ENCODE measurements around the gene STING1.
"Not testable (repeated sequence)": the region's sequence is repeated elsewhere in the genome, so short reads cannot be mapped to it uniquely, and the experiment has no call there.

STING1 gene

GRCh38 chr5:139501381-139501780 lies 18.8 kb upstream of the STING1 start:
- no peak for FAIRE-seq

- FAIRE-seq = no peak
These were observed 13.3 kb upstream of the STING1 start for GRCh38 chr5:139495638-139496435.

- FAIRE-seq = no peak
These were observed 12.3 kb upstream of the STING1 start for GRCh38 chr5:139494832-139495231.

DNA sequence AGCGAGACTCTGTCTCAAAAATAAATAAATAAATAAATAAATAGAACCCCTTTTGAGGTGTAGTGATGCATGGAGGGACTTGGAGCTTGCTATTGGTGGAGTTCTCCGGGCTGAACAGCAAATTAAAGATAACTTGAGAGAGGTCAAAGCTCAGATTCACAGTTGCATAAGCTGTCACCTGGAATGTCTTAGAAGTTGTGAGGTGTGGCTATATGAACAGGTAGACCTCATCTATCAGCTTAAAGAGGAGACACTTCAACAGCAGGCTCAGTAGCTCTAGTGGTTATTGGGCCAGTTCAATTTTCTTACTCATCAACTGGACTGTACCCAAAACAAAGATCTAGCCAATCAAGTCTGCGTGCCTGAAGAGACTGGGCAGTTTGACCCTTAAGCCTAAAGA lies 11.7 kb upstream of the STING1 start:
- no peak for FAIRE-seq

DNA sequence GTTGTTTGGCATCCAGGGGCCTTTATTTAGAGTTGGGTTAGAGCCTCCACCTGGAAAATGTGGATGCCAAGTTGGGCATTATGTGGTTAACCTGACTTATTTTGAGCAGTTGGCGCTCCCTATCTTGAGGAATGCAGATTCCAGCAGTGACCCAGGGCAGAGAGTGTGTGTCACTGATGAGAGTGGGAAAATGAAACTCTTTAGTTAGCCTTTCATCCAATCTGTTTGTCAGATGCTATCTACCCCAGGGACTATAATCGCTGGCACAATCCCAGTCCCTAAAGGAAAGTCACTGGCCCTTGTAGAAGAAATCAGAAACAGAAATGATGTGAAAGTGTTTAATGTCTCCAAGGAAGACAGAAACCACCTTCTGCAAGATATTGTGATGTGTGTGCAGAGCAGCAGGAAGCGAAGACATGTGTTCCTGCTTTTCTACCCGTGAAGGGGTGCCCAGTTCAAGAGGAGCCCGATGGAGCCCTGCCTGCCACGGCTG lies 10.2 kb upstream of the STING1 start:
- FAIRE-seq = no peak

DNA sequence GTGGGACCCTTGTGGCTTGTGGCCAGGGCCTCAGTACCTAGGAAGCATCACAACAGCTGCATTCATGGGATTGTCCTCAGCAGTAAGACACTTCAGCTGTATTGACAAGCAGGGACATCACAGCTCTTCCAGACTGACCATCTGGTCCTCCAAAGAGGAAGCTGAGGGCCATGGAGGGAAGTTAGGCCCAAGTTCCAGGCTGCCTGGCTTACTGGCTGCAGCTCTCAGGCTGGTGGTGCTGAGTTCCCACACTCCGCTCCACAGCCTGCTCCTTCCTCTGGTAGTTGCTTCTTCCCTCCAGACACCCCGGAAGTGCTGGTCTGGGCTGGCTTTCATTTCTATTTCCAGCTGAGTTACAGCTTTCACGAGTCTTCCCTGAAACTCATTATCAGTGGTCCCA lies 5.7 kb upstream of the STING1 start:
- FAIRE-seq = no peak

- no peak for FAIRE-seq
These were observed 3.6 kb upstream of the STING1 start for GRCh38 chr5:139486201-139486600.

GRCh38 chr5:139482890-139483208 lies 291 bp upstream of the STING1 start:
- FAIRE-seq = not testable (repeated sequence)

GRCh38 chr5:139481580-139482049 lies 943 bp downstream of the STING1 start:
- FAIRE-seq = no peak

DNA sequence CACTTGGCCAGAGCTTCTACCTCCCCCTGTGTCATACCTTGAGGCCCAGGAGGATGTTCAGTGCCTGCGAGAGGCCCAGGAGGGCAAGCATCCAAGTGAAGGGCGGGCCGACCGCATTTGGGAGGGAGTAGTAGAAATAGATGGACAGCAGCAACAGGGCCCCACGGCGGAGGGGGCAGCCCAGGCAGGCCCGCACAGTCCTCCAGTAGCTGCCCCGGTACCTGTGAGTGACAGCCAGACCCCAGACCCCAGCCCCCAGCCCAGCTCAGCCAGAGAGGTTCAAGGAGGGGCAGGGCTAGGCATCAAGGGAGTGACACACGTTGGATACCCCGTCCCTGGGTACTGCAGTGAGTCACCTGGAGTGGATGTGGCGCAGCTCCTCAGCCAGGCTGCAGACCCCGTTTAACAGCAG lies 1.4 kb downstream of the STING1 start:
- no peak for FAIRE-seq

DNA sequence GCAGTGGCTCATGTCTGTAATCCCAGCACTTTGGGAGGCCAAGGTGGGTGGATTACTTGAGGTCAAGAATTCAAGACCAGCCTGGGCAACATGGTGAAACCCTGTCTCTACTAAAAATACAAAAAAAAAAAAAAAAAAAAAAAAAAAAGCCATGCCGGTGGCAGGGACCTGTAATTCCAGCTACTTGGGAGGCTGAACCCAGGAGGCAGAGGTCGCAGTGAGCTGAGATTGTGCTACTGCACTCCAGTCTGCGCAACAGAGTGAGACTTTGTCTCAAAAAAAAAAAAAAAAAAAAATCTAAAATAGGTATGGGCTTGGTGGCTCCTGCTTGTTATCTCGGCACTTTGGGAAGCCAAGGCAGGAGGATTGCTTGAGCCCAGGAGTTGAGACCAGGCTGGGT lies 2.8 kb downstream of the STING1 start:
- not testable (repeated sequence) for FAIRE-seq

DNA sequence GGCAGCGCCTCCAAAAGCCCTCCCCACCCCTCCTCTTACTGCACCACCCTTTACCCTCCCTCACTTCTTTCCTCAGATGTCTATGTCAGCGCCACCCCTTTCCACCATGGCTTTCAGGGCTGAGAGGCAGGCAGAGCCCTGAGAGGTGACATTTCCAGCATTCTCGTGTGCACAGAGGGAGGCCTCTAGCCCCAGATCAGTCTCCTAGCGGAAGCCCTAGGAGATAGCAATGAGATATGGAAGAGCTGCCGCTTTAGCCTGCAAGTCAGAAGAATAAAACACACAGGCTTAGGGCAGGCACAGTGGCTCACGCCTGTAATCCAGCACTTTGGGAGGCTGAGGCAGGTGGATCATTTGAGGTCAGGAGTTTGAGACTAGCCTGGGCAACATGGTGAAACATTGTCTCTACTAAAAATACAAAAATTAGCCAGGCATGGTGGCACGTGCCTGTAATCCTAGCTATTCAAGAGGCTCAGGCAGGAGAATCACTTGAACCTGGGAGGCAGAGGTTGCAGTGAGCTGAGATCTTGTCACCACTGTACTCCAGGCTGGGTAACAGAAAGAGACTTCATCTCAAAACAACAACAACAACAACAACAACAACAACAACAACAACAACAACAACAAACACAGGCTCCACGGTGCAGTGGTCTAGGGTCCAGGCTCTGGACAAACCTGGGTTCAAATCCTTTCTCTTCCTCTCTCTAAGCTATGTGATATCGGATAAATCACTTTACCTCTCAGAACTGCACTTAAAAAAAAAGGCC lies 3.7 kb downstream of the STING1 start:
- FAIRE-seq = not testable (repeated sequence)

DNA sequence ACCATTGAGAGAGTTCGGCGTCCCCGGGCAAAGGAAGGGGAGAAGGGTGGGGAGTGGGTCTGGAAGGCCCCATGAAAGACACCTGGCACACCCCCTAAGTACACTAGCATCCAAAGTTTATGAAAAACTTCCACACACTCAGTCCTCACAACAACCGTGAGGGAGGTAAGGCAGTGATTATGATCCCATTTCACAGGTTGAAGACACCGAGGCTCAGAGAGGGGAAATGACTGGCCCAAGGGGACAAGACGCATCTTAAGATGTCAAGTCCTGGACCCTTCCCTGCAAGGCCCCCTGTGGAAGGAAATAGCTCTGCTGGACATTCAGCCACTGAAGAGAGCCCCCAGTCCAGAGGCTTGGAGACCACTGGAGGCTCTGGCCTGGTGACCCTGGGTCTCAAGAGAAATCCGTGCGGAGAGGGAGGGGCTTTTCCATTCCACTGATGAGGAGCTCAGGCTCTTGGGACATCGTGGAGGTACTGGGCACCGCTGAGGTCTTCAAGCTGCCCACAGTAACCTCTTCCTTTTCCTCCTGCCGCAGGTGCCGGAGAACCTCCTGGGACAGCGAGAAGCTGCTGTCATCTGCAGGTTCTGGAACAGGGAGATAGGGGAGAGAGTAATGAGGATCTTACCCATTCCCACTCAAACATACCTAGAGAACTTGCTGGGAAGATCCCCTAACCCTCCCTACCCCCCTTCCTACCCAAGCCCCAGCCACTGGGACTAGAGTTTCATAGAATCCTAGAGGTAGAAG lies 6.5 kb downstream of the STING1 start:
- FAIRE-seq = no peak

GRCh38 chr5:139474890-139475791 lies 7.4 kb downstream of the STING1 start:
- no peak for FAIRE-seq

DNA sequence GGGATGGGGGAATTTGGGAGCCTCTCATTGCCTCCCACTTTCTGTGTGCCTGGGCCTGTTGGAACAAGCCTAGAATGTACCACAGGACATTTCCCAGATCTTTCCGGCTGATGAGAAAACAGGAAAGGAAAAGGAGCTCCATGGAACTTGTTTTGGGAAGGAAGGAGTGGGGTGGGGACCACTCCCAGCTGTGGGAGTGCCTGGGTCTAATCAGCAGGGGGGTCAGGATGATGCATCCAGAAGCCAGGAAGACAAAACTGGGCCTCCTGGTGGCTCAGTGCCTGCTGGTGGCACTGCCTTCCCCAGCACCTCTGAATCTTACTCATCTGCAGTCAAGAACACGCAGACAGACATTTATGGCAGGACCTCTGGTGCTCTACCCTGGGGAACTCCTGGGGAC lies 9.0 kb downstream of the STING1 start:
- no peak for FAIRE-seq

- no peak for FAIRE-seq
These were observed 9.5 kb downstream of the STING1 start for GRCh38 chr5:139473105-139473504.

DNA sequence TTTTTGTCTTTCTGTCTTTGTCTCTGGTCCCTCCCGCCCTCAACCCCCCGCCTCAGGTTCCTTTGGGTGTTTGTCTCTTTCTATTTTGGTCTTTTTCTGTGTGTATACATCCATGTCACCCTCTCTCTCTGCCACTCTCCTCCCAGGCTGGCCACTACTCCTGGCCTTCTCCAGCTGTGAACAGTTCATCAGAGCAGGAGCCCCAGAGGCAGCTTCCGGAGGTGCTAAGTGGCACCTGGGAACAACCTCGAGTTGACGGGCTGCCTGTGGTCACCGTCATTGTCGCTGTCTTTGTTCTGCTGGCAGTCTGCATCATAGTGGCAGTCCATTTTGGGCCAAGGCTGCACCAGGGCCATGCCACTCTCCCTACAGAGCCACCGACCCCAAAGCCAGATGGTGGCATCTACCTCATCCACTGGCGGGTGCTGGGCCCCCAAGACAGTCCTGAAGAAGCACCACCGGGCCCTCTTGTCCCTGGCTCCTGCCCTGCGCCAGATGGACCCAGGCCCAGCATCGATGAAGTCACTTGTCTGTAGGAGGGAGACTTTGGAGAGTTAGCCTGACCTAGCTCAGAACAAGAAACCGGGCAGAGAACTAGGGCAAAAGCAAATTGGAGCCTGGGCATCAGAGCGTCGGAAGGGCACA lies 10.1 kb downstream of the STING1 start:
- no peak for FAIRE-seq

GRCh38 chr5:139470821-139471300 lies 11.7 kb downstream of the STING1 start, which contains the start of gene SMIM33:
Gene SMIM33, plus strand, starts transcription at chr5:139471004. Its CDS starts 118 bp downstream, at chr5:139471122.
- no peak for FAIRE-seq

DNA sequence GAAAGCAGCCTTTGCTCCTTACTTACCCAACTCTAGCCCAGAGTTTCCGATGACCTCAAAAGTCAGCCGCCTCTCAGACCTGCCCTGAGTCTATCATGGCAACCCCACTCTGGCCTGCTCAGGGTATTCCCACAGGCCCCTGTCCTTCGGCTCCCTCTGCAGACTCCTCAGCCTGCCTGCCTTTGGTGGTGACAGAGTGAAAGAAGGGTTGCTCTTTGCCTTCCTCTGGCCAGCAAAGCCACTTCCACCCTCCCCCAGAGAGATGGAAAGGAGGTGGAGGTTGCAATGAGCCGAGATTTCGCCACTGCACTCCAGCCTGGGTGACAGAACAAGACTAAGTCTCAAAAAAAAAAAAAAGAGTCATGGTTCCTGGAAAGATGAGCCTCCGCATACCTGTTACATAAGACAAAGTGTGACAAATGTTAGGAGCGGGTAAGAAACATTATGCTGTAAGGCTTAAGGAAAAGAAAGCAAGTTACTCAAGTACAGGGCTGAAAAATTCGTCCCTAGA lies 14.1 kb downstream of the STING1 start:
- no peak for FAIRE-seq

GRCh38 chr5:139462586-139463276 lies 19.8 kb downstream of the STING1 start, which contains the start of gene ECSCR:
Gene ECSCR, minus strand, starts transcription at chr5:139462743. Its CDS starts 73 bp downstream, at chr5:139462670.
- no peak for FAIRE-seq

Data from endometrium (tissue), 2 donors.